GM23338 (cell line): Measurements from ENCODE around the gene DOCK2.

Source experiments
- CTCF ChIP-seq, 2 experiments: fragments of 200-600 bp in 1 of 2; sonication (generic) in 1 of 2; conservative IDR thresholded peaks; 2 replicates each; pipeline versions ENCODE4 v1.5.1 to v1.6.1; 2016 to 2017; ENCODE audit warnings: antibody characterized with exemption in 2 of 2, low read depth in 2 of 2, mild to moderate bottlenecking in 2 of 2, moderate library complexity in 1 of 2
- EZH2 ChIP-seq: fragments of 200-600 bp; sonication (generic); IDR thresholded peaks from one replicate; pipeline ENCODE4 v1.8.0; 2017; ENCODE audit warnings: antibody characterized with exemption, mild to moderate bottlenecking, low read depth; ENCODE audit not compliant: unreplicated experiment
- EZH2phosphoT487 ChIP-seq: fragments of 200-600 bp; sonication (generic); IDR thresholded peaks from one replicate; pipeline ENCODE4 v1.8.1; 2018; ENCODE audit warnings: antibody characterized with exemption; ENCODE audit not compliant: unreplicated experiment
- POLR2AphosphoS5 ChIP-seq: IDR thresholded peaks from 2 replicates; pipeline ENCODE4 v1.6.1; 2016; ENCODE audit warnings: antibody characterized with exemption, low read depth
- REST ChIP-seq: IDR thresholded peaks from one replicate; pipeline ENCODE4 v1.6.1; 2018; ENCODE audit warnings: antibody characterized with exemption; ENCODE audit not compliant: unreplicated experiment
- ZNF462 ChIP-seq: fragments of 250-450 bp; sonication (Bioruptor Pico); IDR thresholded peaks from 2 replicates; pipeline ENCODE4 v1.5.0; 2020; ENCODE audit warnings: mild to moderate bottlenecking, moderate library complexity

- TF ChIP-seq CTCF (conservative IDR thresholded peaks at IDR 0.05; ENCODE audit: low read depth in 2 of 2) = no peak
- no peak for TF ChIP-seq EZH2phosphoT487
- no peak for TF ChIP-seq REST
- TF ChIP-seq POLR2AphosphoS5 = no peak
- TF ChIP-seq EZH2 = no peak
- no peak for TF ChIP-seq ZNF462 (CRISPR knock-in tag)
Measured at GRCh38 chr5:169956756-169957155, 319.7 kb downstream of the DOCK2 start.
